HG03097 (cell line): Measurements from ENCODE around the gene RPTN.
"Not testable (repeated sequence)": the region's sequence is repeated elsewhere in the genome, so short reads cannot be mapped to it uniquely, and the experiment has no call there.

Experiments
- ATAC-seq: cut with Tn5 transposase; IDR thresholded peaks from one replicate; pipeline ENCODE4 v1.9.1; 2021; ENCODE audit not compliant: unreplicated experiment, low FRiP score

Gene RPTN

GRCh38 chr1:152165286-152166077 is 6.5 kb upstream of the RPTN start:
- no peak for ATAC-seq

- ATAC-seq = no peak
Observed at GRCh38 chr1:152164517-152165136, 5.6 kb upstream of the RPTN start.

- ATAC-seq = no peak
Observed at GRCh38 chr1:152162792-152163463, 3.9 kb upstream of the RPTN start.

GRCh38 chr1:152160576-152160975 is 1.5 kb upstream of the RPTN start:
- ATAC-seq = no peak

- ATAC-seq = no peak
Observed at GRCh38 chr1:152153996-152154395, 5.0 kb downstream of the RPTN start.

- ATAC-seq = no peak
Observed at GRCh38 chr1:152151646-152152045, 7.4 kb downstream of the RPTN start.

GRCh38 chr1:152148981-152149380 is 10.0 kb downstream of the RPTN start:
- no peak for ATAC-seq

- ATAC-seq = no peak
Observed at GRCh38 chr1:152148051-152148450, 11.0 kb downstream of the RPTN start.

GRCh38 chr1:152145769-152146168 is 13.3 kb downstream of the RPTN start:
- ATAC-seq = no peak

GRCh38 chr1:152144674-152145183 is 14.3 kb downstream of the RPTN start:
- ATAC-seq = not testable (repeated sequence)

- ATAC-seq = no peak
Observed at GRCh38 chr1:152143150-152143887, 15.7 kb downstream of the RPTN start.

GRCh38 chr1:152141971-152142584 is 16.9 kb downstream of the RPTN start:
- ATAC-seq = no peak

- ATAC-seq = no peak
Observed at GRCh38 chr1:152137215-152137614, 21.8 kb downstream of the RPTN start.

GRCh38 chr1:152130186-152130585 is 28.8 kb downstream of the RPTN start:
- ATAC-seq = no peak

GRCh38 chr1:152127673-152128072 is 31.4 kb downstream of the RPTN start:
- ATAC-seq = no peak

- ATAC-seq = no peak
Observed at GRCh38 chr1:152125834-152126443, 33.1 kb downstream of the RPTN start.

- no peak for ATAC-seq
Observed at GRCh38 chr1:152118915-152119314, 40.1 kb downstream of the RPTN start.

GRCh38 chr1:152115344-152115743 is 43.7 kb downstream of the RPTN start, which contains the start of gene TCHH:
Gene TCHH (minus strand): TSS chr1:152115444. CDS start chr1:152114080, 1,364 bp downstream.
- ATAC-seq = no peak

GRCh38 chr1:152112885-152113432 is 46.1 kb downstream of the RPTN start:
- ATAC-seq = no peak
